RCC 7860 (cell line): ENCODE results near the gene CDAN1.
"Not testable (repeated sequence)": the region's sequence is repeated elsewhere in the genome, so short reads cannot be mapped to it uniquely, and the experiment has no call there.

Experiments
- DNase-seq: peaks from one replicate; pipeline ENCODE4 v3.0.0-alpha.2; 2015; ENCODE audit warnings: low spot score
- FAIRE-seq: peaks from 2 replicates; lab custom pipeline; 2012; peaks lifted over from hg19 to GRCh38; lab: Jason Lieb, UNC

Gene CDAN1

GRCh38 chr15:42710662-42711061, 26.3 kb downstream of the CDAN1 start:
- FAIRE-seq (no peak), DNase-seq (no peak)

- DNase-seq: no peak
- FAIRE-seq: no peak
Observed at GRCh38 chr15:42707873-42708544, 28.9 kb downstream of the CDAN1 start.

- DNase-seq: no peak
- no peak for FAIRE-seq
Observed at GRCh38 chr15:42707068-42707467, 29.9 kb downstream of the CDAN1 start.

- FAIRE-seq (no peak), DNase-seq (no peak)
Observed at GRCh38 chr15:42705336-42705735, 31.6 kb downstream of the CDAN1 start.

DNA sequence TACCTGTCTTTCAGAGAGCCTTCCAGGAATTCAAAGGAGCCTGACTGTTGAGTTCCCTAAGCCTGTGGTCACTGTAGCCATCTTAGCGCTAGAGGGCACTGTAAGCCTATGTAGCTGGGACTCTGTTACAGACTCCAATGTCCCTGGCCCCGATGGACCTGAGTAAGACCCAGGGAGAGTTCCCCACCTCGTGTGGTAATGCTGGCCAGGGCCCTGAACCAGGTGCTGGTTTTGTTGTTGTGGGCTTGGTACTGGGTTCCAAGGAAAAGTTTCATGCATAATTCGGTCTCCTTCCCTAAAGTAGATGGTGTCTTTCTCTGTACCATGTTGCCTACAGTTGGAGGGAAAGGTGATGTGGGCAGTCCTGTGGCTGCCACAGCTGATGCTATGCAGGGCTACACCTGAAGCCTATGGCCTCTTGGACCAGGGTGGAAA, 32.4 kb downstream of the CDAN1 start:
- FAIRE-seq: no peak

DNA sequence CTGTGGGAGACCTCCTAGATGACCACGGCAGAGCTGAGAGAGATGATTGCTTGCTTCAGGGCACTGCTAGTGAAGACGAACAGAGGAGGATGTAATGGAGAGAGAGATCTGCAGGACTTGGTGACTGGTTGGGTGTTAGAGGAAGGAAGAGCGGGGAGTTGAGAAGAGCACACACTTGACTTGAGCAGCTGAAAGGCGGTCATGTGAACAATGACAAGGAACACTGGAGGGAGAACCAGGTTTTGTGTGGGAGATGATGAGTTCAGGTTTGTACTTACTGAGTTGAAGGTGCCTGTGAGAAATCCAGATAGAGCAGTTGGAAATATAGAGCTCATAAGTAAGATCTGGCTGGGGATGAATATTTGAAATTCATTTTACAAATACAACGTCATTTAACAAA, 40.3 kb downstream of the CDAN1 start:
- DNase-seq (no peak), FAIRE-seq (no peak)

More for the DNA sequence above, 32.4 kb downstream of the CDAN1 start:
- DNase-seq: peak; percentile 42

DNA sequence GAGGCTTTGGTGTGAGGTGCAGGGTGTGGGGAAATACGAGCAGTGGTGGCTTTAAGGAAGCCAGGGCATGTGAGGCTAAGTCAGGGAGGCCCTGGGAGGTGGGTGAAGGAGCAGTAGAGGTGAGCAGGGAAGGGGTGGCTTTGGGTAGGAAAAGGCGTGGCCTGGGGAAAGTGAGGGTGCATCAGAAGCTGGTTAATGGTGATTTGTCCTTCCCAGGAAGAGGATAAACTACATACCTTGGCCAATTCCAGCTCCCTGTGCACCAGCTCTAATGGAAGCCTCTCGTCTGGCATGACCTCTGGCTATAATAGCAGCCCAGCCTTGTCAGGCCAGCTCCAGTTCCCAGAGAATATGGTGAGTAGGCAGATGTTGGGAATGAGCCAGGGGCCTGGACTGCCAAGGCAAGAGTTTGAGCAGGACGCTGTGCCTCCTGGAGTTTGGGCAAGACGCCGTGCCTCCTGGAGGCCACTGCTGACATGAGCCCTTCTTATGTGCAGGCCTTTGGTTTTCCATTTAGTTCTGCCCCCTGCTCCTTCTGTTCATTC, 41.3 kb downstream of the CDAN1 start:
- FAIRE-seq (no peak), DNase-seq (no peak)

- FAIRE-seq (no peak), DNase-seq (no peak)
Observed at GRCh38 chr15:42694398-42694797, 42.5 kb downstream of the CDAN1 start.

DNA sequence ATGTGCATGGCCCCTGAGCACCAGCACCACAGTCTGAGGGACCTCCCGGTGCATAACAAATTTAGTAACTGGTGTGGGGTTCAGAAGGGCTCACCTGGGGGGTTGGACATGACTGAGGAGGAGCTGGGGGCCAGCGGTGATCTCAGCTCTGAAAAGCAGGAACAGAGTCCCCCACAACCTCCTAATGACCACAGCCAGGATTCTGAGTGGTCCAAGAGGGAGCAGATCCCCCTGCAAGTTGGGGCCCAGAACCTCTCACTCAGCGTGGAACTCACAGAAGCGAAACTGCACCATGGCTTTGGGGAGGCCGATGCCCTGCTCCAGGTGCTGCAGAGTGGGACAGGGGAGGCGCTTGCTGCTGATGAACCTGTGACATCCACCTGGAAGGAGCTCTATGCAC, 43.0 kb downstream of the CDAN1 start:
- DNase-seq (no peak), FAIRE-seq (no peak)

- no peak for FAIRE-seq
- DNase-seq: no peak
Observed at GRCh38 chr15:42693496-42693895, 43.4 kb downstream of the CDAN1 start.

- no peak for FAIRE-seq
- no peak for DNase-seq
Observed at GRCh38 chr15:42692997-42693396, 43.9 kb downstream of the CDAN1 start.

DNA sequence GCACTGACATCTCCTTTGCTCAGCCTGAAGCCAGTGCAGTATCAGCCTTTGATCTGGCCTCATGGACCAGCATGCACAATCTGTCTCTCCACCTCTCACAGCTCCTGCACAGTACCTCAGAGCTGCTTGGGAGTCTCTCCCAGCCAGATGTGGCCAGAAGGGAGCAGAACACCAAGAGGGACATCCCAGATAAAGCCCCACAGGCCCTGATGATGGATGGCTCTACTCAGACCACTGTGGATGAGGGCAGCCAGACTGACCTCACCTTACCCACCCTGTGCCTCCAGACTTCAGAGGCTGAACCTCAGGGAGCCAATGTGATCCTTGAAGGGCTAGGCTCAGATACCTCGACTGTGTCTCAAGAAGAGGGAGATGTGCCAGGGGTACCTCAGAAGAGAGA, 44.4 kb downstream of the CDAN1 start:
- no peak for FAIRE-seq
- DNase-seq: no peak

GRCh38 chr15:42691770-42692169, 45.2 kb downstream of the CDAN1 start:
- FAIRE-seq (no peak), DNase-seq (no peak)

DNA sequence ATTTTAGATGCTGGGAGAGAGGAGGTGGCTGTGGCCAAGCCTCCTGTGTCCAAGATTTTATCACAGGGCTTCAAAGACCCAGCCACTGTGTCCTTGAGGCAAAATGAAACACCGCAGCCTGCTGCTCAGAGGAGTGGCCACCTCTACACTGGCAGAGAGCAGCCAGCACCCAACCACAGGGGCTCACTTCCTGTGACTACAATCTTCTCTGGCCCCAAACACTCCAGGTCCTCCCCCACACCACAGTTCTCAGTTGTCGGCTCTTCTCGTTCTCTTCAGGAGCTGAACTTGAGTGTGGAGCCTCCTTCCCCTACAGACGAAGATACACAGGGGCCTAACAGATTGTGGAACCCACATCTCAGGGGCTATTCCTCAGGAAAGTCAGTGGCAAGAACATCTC, 45.6 kb downstream of the CDAN1 start:
- FAIRE-seq (no peak), DNase-seq (no peak)

GRCh38 chr15:42688301-42688700, 48.6 kb downstream of the CDAN1 start:
- no peak for DNase-seq
- no peak for FAIRE-seq

DNA sequence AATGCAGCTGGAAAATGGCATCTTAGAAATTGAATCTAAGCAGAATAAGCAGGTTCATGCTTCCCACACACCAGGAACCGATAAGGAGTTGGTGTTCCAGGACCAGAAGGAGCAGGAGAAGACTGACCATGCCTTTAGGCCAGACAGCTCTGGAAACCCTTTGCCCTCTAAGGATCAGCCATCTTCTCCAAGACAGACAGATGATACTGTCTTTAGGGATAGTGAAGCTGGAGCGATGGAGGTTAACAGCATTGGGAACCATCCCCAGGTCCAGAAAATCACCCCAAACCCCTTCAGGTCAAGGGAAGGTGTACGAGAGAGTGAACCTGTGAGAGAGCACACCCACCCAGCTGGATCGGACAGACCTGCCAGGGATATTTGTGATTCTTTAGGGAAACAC, 49.2 kb downstream of the CDAN1 start:
- FAIRE-seq: no peak

GRCh38 chr15:42686281-42686680, 50.6 kb downstream of the CDAN1 start:
- DNase-seq (no peak), FAIRE-seq (no peak)

More for the DNA sequence above, 49.2 kb downstream of the CDAN1 start:
- no peak for DNase-seq

DNA sequence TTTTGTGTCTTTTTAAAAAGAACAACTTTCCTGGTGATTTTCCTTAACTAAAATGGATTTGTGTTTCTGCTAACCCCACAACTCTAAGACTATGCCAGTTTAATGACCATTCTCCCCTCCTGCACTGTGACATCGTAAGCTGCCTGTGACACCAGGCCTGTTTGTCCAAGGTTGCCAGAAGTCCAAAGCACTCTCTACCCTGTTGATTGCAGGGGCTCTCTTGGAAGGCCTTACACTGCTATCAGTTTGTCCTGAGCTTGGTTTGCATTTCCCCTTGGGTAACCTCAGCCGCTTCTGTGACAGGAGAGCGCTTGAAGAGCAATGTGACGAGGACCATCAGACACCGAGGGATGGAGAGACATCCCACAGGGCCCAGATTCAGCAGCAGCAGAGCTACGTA, 55.8 kb downstream of the CDAN1 start:
- DNase-seq (no peak), FAIRE-seq (no peak)

- DNase-seq: peak; percentile 22
- FAIRE-seq: not testable (repeated sequence)
Observed at GRCh38 chr15:42680142-42680482, 56.8 kb downstream of the CDAN1 start.

GRCh38 chr15:42679285-42680141, 57.4 kb downstream of the CDAN1 start:
- no peak for FAIRE-seq
- peak; percentile 6 for DNase-seq

DNA sequence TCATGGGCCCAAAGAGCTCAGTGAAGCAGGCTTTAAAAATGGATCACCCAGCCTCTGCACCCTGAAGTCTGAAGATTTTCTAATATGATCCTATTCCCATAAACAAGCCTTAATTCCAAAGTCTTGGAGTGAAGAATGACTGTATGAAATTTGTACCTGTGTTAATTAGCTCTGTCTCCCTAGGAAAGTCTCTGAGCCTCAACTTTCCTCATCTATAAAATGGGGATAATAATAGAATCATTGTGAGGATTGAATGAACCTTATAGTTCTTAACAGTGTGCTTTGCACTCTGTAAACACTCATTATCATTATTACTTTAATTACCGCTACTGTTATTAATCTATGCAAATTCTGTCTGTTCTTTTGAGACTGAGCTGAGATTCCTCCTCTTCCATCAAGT, 61.9 kb downstream of the CDAN1 start:
- DNase-seq (no peak), FAIRE-seq (no peak)

DNA sequence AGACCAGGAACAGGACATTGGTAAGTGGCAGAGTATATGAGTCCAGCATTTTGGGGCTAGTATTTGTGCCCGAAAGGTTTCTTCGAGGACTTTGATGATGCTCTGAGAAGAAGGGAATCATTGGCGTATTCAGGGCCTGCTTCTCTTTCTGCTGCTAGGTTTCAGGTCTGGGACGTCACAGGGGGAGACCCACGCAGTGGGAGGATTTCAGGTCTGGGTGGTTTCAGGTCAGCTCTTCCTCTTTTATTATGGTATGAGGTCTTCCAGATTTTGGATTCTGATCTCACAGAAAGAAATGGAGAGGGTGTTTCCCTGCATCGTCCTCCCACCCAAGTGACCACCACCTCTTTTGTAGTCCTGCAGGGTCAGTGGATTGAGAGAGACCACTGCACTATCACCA, 62.5 kb downstream of the CDAN1 start:
- FAIRE-seq (no peak), DNase-seq (no peak)
